ENCODE results near the gene CIB4.

DNA sequence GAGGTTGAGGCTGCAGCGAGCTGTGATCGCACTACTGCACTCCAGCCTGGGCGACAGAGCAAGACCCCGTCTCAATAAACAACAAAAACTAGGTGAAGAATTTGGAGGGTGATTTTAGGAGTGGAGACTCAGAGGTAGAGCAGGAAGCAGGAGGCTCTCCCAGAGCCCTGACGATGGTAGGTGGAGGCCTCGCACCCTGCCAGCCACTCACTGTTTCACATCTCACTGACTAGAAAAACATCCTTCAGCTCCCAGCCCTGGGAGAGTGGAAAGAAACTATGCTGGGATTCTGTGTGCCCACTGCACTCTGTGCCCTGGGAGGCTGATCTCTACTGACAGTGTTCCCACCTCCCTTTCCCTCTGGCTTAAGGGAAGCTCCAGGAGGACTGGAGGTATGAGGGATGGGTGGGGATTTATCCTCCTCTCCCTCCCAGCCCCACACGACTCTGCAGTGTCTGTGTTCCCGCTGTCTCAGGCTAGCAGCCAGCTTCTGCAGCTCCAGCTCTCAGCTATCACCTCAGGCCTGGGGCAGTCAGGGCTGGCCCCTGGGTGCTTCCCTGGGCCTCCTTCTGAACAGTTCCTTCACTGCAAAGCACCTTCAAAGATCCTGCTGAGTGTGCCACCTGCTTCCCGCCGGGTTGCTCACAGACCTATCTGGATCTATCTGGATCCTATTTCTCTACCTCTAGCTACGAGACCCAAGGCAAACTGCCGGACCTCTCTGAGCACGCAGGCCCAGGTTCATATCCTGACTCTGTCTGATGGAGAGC, 9.6 kb downstream of the CIB4 start:
- TF ChIP-seq CTCF (conservative IDR thresholded peaks at IDR 0.05; ENCODE audit: low read depth, low read length) (no peak), EZH2 (IDR thresholded peaks at IDR 0.05; ENCODE audit: borderline replicate concordance, low read depth, low read length, poor library complexity, severe bottlenecking) (no peak)
